Subcutaneous adipose tissue (tissue), 4 donors: ENCODE data around the gene MT1G. TPM values are rescaled to one million over a fixed set of nuclear protein-coding genes. Genes with fewer than 3 reads are reported as not detected.

Source experiments
- CTCF ChIP-seq: fragments of 450-650 bp; IDR thresholded peaks from one replicate; pipeline ENCODE4 v1.5.1; 2016; ENCODE audit warnings: low read depth, mild to moderate bottlenecking, control low read depth, antibody characterized with exemption, moderate library complexity
- total RNA-seq, 4 donors: library from RNA; depleted of rRNA; stranded (reverse); fragments of >200 nt; gene quantifications; one replicate each; pipeline ENCODE4 v1.1.0, GENCODE V29; 2016

The MT1G gene
- total RNA-seq, 4 donors from 2014 or later: 15.8 to 315 (median 21.4) TPM; not detected in 1

- no peak for TF ChIP-seq CTCF
Observed at GRCh38 chr16:56629531-56629930, 38.3 kb downstream of the MT1G start.

GRCh38 chr16:56628486-56629350, 39.1 kb downstream of the MT1G start:
- no peak for TF ChIP-seq CTCF

GRCh38 chr16:56626685-56627084, 41.2 kb downstream of the MT1G start:
- no peak for TF ChIP-seq CTCF

- no peak for TF ChIP-seq CTCF
Observed at GRCh38 chr16:56625943-56626654, 41.8 kb downstream of the MT1G start.

- TF ChIP-seq CTCF: no peak
Observed at GRCh38 chr16:56625140-56625942, 42.5 kb downstream of the MT1G start, which contains the start of gene MT1E. TSS of gene MT1E (plus strand) at chr16:56625781. CDS start at chr16:56625852, 71 bp downstream.

- no peak for TF ChIP-seq CTCF
Observed at GRCh38 chr16:56623637-56624036, 44.2 kb downstream of the MT1G start.
